ENCODE data around the gene TIGD6. TPM values are rescaled to one million over a fixed set of nuclear protein-coding genes. Genes with fewer than 3 reads are reported as not detected.

Gene TIGD6
- total and polyA plus RNA-seq, 10 of the 15 experiments (the other 5 are each of a cell fraction or from before 2014, with no cell fraction given): 0.84 to 4.1 (median 2.7) TPM

- no peak for TF ChIP-seq MEF2B (IDR thresholded peaks at IDR 0.05; ENCODE audit: partially characterized antibody, poor library complexity, severe bottlenecking)
- TF ChIP-seq TBL1XR1 (IDR thresholded peaks at IDR 0.05; ENCODE audit: low read depth, low read length): no peak
- TF ChIP-seq BHLHE40 (IDR thresholded peaks at IDR 0.05; ENCODE audit: borderline replicate concordance in 1 of 2, low read depth in 2 of 2, low read length in 1 of 2): no peak
- no peak for TF ChIP-seq PML (IDR thresholded peaks at IDR 0.05; ENCODE audit: low read length)
Observed at GRCh38 chr5:149966946-149967345, 33.5 kb downstream of the TIGD6 start (continued).

- ChIA-PET SMC1A (ENCODE audit: uncharacterized antibody, unreplicated experiment) (interaction anchor here (1.2 to 2.7 kb wide), 2 partner anchors 8 to 111 kb away, joined by 4 to 11 read pairs; no protein-coding TSS in a partner anchor), CTCF (interaction anchor here (1.2 to 3.3 kb wide), 2 partner anchors 27 to 111 kb away, joined by 3 to 45 read pairs; no protein-coding TSS in a partner anchor), RAD21 (ENCODE audit: unreplicated experiment) (interaction anchor here (1.5 kb wide), 1 partner anchor 130 kb away, joined by 4 read pairs; no protein-coding TSS in a partner anchor), POLR2A (no interaction called here)
- Histone ChIP-seq H3K27ac (ENCODE audit: control insufficient read depth, insufficient read depth) (no peak overlapping the region), H4K20me1 (ENCODE audit: control insufficient read depth, insufficient read depth) (no peaks in the 10 kb centered on the region), H3K9me3 (replicated peaks; ENCODE audit: control insufficient read depth, insufficient read depth, low read length) (no peaks in the 10 kb centered on the region), H3K4me1 (ENCODE audit: control insufficient read depth, insufficient read depth, low read length) (peaks cover 12% of the 10 kb centered on the region), H3K79me2 (ENCODE audit: control insufficient read depth, insufficient read depth, low read length) (no peaks in the 10 kb centered on the region), H3K36me3 (ENCODE audit: control insufficient read depth in 2 of 2, insufficient read depth in 2 of 2, low read length in 1 of 2) (no peaks in the 10 kb centered on the region), H3K4me3 (no peak overlapping the region), H3K27me3 (replicated peaks in 1 of 2; ENCODE audit: control insufficient read depth in 2 of 2, insufficient read depth in 2 of 2, low read length in 1 of 2) (no peaks in the 10 kb centered on the region), H3K4me2 (ENCODE audit: control insufficient read depth, insufficient read depth) (no peak overlapping the region), H3K9ac (ENCODE audit: control insufficient read depth, insufficient read depth, low read length) (no peak overlapping the region), H2AFZ (ENCODE audit: control insufficient read depth, low read depth, low read length) (no peak overlapping the region)
- FAIRE-seq (no peak), ATAC-seq (no peak), DNase-seq (ENCODE audit: low read depth, low spot score) (no peak)
- 97% methylated on average over 2 of the region's 3 CpGs for WGBS (ENCODE audit: insufficient coverage, insufficient replicate concordance, low lambda C conversion rate, missing lambda C conversion rate)
- in situ Hi-C loops (cut with MboI) (no loop called here), intact Hi-C loops (cut with micrococcal nuclease; ENCODE audit: unreplicated experiment) (loop anchor here (10.0 kb wide), 1 partner anchor 229 kb away; the partner anchor contains the start of gene PPARGC1B)
- BruUV-seq (replicated peaks): no TSS peak
- no peak for TF ChIP-seq CBX5 (IDR thresholded peaks at IDR 0.05; ENCODE audit: low read depth)
- no peak for TF ChIP-seq E4F1 (IDR thresholded peaks at IDR 0.05; ENCODE audit: borderline replicate concordance, partially characterized antibody)
- no peak for TF ChIP-seq ZZZ3 (IDR thresholded peaks at IDR 0.05; ENCODE audit: control insufficient read depth, insufficient read length, low read depth)
- no peak for TF ChIP-seq HCFC1 (IDR thresholded peaks at IDR 0.05; ENCODE audit: low read length)
- no peak for TF ChIP-seq ASH2L (IDR thresholded peaks at IDR 0.05; ENCODE audit: borderline replicate concordance, low read depth)
- no peak for TF ChIP-seq NR2F1 (conservative IDR thresholded peaks at IDR 0.05)
- no peak for TF ChIP-seq EZH2 (IDR thresholded peaks at IDR 0.05; ENCODE audit: borderline replicate concordance, control insufficient read depth, low read depth, low read length)
- no peak for TF ChIP-seq NR2C2 (IDR thresholded peaks at IDR 0.05; ENCODE audit: borderline replicate concordance, control insufficient read depth, insufficient read length, low read depth)
- TF ChIP-seq EED (IDR thresholded peaks at IDR 0.05; ENCODE audit: low read depth): no peak
- TF ChIP-seq GABPA (IDR thresholded peaks at IDR 0.05; ENCODE audit: low read depth): no peak
- TF ChIP-seq BCL11A (IDR thresholded peaks at IDR 0.05; ENCODE audit: low read depth, low read length): no peak
- TF ChIP-seq BMI1 (IDR thresholded peaks at IDR 0.05; ENCODE audit: borderline replicate concordance): no peak
- TF ChIP-seq, protein P1, sequence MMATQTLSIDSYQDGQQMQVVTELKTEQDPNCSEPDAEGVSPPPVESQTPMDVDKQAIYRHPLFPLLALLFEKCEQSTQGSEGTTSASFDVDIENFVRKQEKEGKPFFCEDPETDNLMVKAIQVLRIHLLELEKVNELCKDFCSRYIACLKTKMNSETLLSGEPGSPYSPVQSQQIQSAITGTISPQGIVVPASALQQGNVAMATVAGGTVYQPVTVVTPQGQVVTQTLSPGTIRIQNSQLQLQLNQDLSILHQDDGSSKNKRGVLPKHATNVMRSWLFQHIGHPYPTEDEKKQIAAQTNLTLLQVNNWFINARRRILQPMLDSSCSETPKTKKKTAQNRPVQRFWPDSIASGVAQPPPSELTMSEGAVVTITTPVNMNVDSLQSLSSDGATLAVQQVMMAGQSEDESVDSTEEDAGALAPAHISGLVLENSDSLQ (IDR thresholded peaks at IDR 0.05): no peak
Observed at GRCh38 chr5:149963729-149964128, 36.7 kb downstream of the TIGD6 start.

All from GM12878 (cell line).